HepG2 (cell line): ENCODE results near the gene ZNF106. TPM values are rescaled to one million over a fixed set of nuclear protein-coding genes. Genes with fewer than 3 reads are reported as not detected.

Experiments
- ATAC-seq: fragments of 200-7000 bp; cut with Tn5 transposase; 3 replicates; pipeline ENCODE4 v1.9.1; 2020; ENCODE audit warnings: mild to moderate bottlenecking, moderate library complexity
- BruUV-seq: library from RNA; stranded (reverse); fragments of 400-500 nt; replicated peaks from 2 replicates; lab custom pipeline; 2021; lab: Mats Ljungman, UMichigan
- CTCF ChIA-PET: fragments of 300-600 bp; formaldehyde crosslinking; extraction: SDS; loops from one replicate; lab custom pipeline; 2021; ENCODE audit warnings: low total read pairs, inconsistent platforms, low intra/inter-chr PET ratio; lab: Yijun Ruan, JAX
- POLR2A ChIA-PET: fragments of 350-600 bp; sonication (Branson Sonifier 250); formaldehyde crosslinking; loops from one replicate; lab custom pipeline; 2020; ENCODE audit warnings: antibody characterized with exemption, inconsistent platforms; lab: Yijun Ruan, JAX
- DNase-seq: peaks from one replicate; pipeline ENCODE4 v3.0.0-alpha.2; 2015; ENCODE audit warnings: low spot score
- FAIRE-seq: peaks from 3 replicates; lab custom pipeline; 2011; peaks lifted over from hg19 to GRCh38; lab: Jason Lieb, UNC
- H2AFZ ChIP-seq: one replicate; pipeline ENCODE4 v1.6.1; 2011; ENCODE audit warnings: low read length, inconsistent platforms
- H3K27ac ChIP-seq: fragments of 300-600 bp; 3 replicates; pipeline ENCODE4 v1.8.0; 2011; ENCODE audit warnings: mixed run types, mild to moderate bottlenecking, mixed read lengths, low read length, inconsistent platforms; ENCODE audit not compliant: insufficient read depth; ENCODE audit errors: extremely low read length
- H3K27me3 ChIP-seq, 2 experiments: fragments of 200-600 bp in 1 of 2; 2 replicates in 1 of 2; 3 replicates in 1 of 2; pipeline versions ENCODE4 v1.6.0 to v1.8.0; 2011; ENCODE audit warnings: low read length in 2 of 2, mild to moderate bottlenecking in 2 of 2, moderate library complexity in 2 of 2, inconsistent platforms in 1 of 2; ENCODE audit not compliant: insufficient read depth in 2 of 2, control insufficient read depth in 1 of 2
- H3K36me3 ChIP-seq, 2 experiments: fragments of 200-600 bp in 1 of 2; replicated peaks in 1 of 2; 2 replicates in 1 of 2; 3 replicates in 1 of 2; pipeline versions ENCODE4 v1.5.1 to v1.8.0; 2011; ENCODE audit warnings: low read length in 2 of 2, inconsistent platforms in 1 of 2; ENCODE audit not compliant: insufficient read depth in 2 of 2, control insufficient read depth in 1 of 2
- H3K4me1 ChIP-seq: 2 replicates; pipeline ENCODE4 v1.5.1; 2012; ENCODE audit warnings: low read length, inconsistent platforms; ENCODE audit not compliant: insufficient read depth
- H3K4me2 ChIP-seq: 2 replicates; pipeline ENCODE4 v1.6.0; 2011; ENCODE audit warnings: low read depth, low read length, inconsistent platforms
- H3K4me3 ChIP-seq, 3 experiments: fragments of 200-600 bp in 1 of 3; sonication (generic), shearing (Covaris generic) in 1 of 3; replicated peaks in 1 of 3; 2 replicates each; pipeline ENCODE4 v1.5.1; 2011 to 2016; ENCODE audit warnings: low read length in 3 of 3, inconsistent platforms in 2 of 3, low read depth in 2 of 3, mild to moderate bottlenecking in 2 of 3, control low read depth in 1 of 3, mixed read lengths in 1 of 3; ENCODE audit not compliant: insufficient read depth in 1 of 3
- H3K79me2 ChIP-seq: one replicate; pipeline ENCODE4 v1.6.1; 2011; ENCODE audit warnings: low read length, inconsistent platforms; ENCODE audit not compliant: insufficient read depth
- H3K9ac ChIP-seq: 2 replicates; pipeline ENCODE4 v1.6.0; 2011; ENCODE audit warnings: mild to moderate bottlenecking, low read depth, low read length, inconsistent platforms; ENCODE audit not compliant: insufficient read depth
- H3K9me3 ChIP-seq: 2 replicates; pipeline ENCODE4 v1.5.1; 2012; ENCODE audit warnings: mild to moderate bottlenecking, low read length
- H4K20me1 ChIP-seq: 2 replicates; pipeline ENCODE4 v1.6.0; 2011; ENCODE audit warnings: inconsistent platforms, mild to moderate bottlenecking, low read length, moderate library complexity; ENCODE audit not compliant: insufficient read depth
- ATF1 ChIP-seq: IDR thresholded peaks from 2 replicates; pipeline ENCODE4 v1.6.1; 2016; ENCODE audit warnings: mild to moderate bottlenecking, control low read depth
- CHD4 ChIP-seq: fragments of 200-600 bp; sonication (generic); IDR thresholded peaks from 2 replicates; pipeline ENCODE4 v1.7.0; 2017; ENCODE audit warnings: mild to moderate bottlenecking, low read length, borderline replicate concordance
- FOXO1 ChIP-seq: sonication (generic); formaldehyde crosslinking; IDR thresholded peaks from 2 replicates; pipeline ENCODE4 v1.4.0; 2020; ENCODE audit warnings: missing genetic modification reagents
- MAFK ChIP-seq, 2 experiments: IDR thresholded peaks in 1 of 2; conservative IDR thresholded peaks in 1 of 2; 2 replicates each; pipeline ENCODE4 v1.6.1; 2011; ENCODE audit warnings: improper control_type of control experiment in 2 of 2, low read length in 2 of 2
- NAIF1 ChIP-seq: sonication (generic); formaldehyde crosslinking; IDR thresholded peaks from 2 replicates; pipeline ENCODE4 v1.5.0; 2020; ENCODE audit warnings: mild to moderate bottlenecking, missing genetic modification reagents, borderline replicate concordance
- SCMH1 ChIP-seq: sonication (generic); formaldehyde crosslinking; IDR thresholded peaks from 2 replicates; pipeline ENCODE4 v1.9.0; 2021; ENCODE audit warnings: missing genetic modification reagents, mild to moderate bottlenecking, borderline replicate concordance
- SRF ChIP-seq: IDR thresholded peaks from 2 replicates; pipeline ENCODE4 v1.6.1; 2011; ENCODE audit warnings: mild to moderate bottlenecking, low read depth, low read length, moderate library complexity
- STAG1 ChIP-seq: sonication (generic); formaldehyde crosslinking; IDR thresholded peaks from 2 replicates; pipeline ENCODE4 v1.4.0; 2020; ENCODE audit warnings: missing genetic modification reagents
- SUZ12 ChIP-seq: fragments of 150-350 bp; IDR thresholded peaks from 2 replicates; pipeline ENCODE4 v1.6.1; 2014; ENCODE audit warnings: low read depth, low read length
- TAF1 ChIP-seq: sonication (generic); formaldehyde crosslinking; IDR thresholded peaks from 2 replicates; pipeline ENCODE4 v1.4.0; 2020; ENCODE audit warnings: missing genetic modification reagents
- ZNF10 ChIP-seq: sonication (generic); formaldehyde crosslinking; IDR thresholded peaks from 2 replicates; pipeline ENCODE4 v1.4.0; 2020; ENCODE audit warnings: mild to moderate bottlenecking, low read depth, missing genetic modification reagents, borderline replicate concordance
- ZNF383 ChIP-seq: sonication (generic); formaldehyde crosslinking; IDR thresholded peaks from 2 replicates; pipeline ENCODE4 v1.4.0; 2020; ENCODE audit warnings: missing genetic modification reagents, mild to moderate bottlenecking, borderline replicate concordance
- ZNF773 ChIP-seq: sonication (generic); formaldehyde crosslinking; IDR thresholded peaks from 2 replicates; pipeline ENCODE4 v1.4.0; 2020; ENCODE audit warnings: missing genetic modification reagents, borderline replicate concordance
- WGBS: methylation state at CpG from one replicate; pipeline ENCODE4 v1.1.6; 2017; ENCODE audit warnings: low lambda C conversion rate; 5-methylcytosine and 5-hydroxymethylcytosine counted together
- in situ Hi-C: cut with HindIII; loops from 2 replicates; pipeline ENCODE4 v1.10.0; 2017; ENCODE audit warnings: low pct_unique_long_range_greater_than_20kb; ENCODE audit not compliant: extremely low pct_ligation_motif_present
- intact Hi-C: fragments of 100-400 bp; cut with micrococcal nuclease; formaldehyde crosslinking; loops from one replicate; pipeline ENCODE4 v1.10.0; 2022; ENCODE audit not compliant: unreplicated experiment
- polyA plus RNA-seq, 8 experiments: library from polyadenylated mRNA; depleted of rRNA in 3 of 8; stranded (reverse) in 7 of 8; unstranded in 1 of 8; fragments of >200 nt; fragmentation: Illumina TruSeq in 4 of 8; extraction: Trizol in 4 of 8; gene quantifications; 2 replicates each; pipeline versions ENCODE4 v1.2.1 to v1.2.3, GENCODE V29; 2011 to 2016; ENCODE audit warnings: low read depth in 4 of 8, missing spikeins in 1 of 8, mixed read lengths in 1 of 8; ENCODE audit not compliant: insufficient read depth in 1 of 8
- total RNA-seq, 5 experiments: library from RNA; depleted of rRNA; stranded (reverse); fragments of >200 nt; fragmentation: Illumina TruSeq; extraction: Trizol; gene quantifications; 2 replicates each; pipeline ENCODE4 v1.2.3, GENCODE V29; 2016; ENCODE audit warnings: low read depth in 1 of 5
- TF ChIP-seq, protein P1 (sequence below): sonication (generic); formaldehyde crosslinking; IDR thresholded peaks from 2 replicates; pipeline ENCODE4 v1.9.0; 2022; ENCODE audit warnings: missing genetic modification reagents, mild to moderate bottlenecking, borderline replicate concordance
- TF ChIP-seq, protein P2 (sequence below): sonication (generic); formaldehyde crosslinking; IDR thresholded peaks from 2 replicates; pipeline ENCODE4 v1.4.0; 2020; ENCODE audit warnings: missing genetic modification reagents

The ZNF106 gene
- total and polyA plus RNA-seq, 2 of the 13 experiments (the other 11 are each of a cell fraction or from before 2014, with no cell fraction given), result 12.5 to 35.1 TPM

DNA sequence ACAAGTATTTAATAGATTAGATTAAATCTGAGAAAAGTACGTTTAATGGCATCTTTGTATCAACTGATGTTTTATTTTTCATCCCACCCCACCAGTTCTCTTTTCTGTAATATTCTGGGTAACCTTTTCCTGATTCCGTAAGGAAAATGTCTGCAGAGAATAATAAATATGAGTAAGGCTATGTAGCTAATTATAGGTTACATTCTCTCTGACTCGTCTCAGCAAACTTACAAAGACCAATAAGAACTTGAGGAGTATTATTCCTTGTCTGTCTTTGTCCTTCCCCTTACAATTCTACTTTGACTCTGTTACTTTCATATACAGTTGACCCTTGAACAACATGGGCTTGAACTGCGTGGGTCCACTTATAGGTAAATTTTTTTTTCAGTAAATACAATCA lies 16.6 kb upstream of the ZNF106 start (continued):
- TF ChIP-seq SUZ12 (no peak), NAIF1 (CRISPR knock-in tag) (no peak), MAFK (conservative IDR thresholded peaks at IDR 0.05 in 1 of 2, IDR thresholded peaks at IDR 0.05 in 1 of 2; ENCODE audit: low read length in 2 of 2) (no peak)
- TF ChIP-seq, all 625 proteins: peak for 0

DNA sequence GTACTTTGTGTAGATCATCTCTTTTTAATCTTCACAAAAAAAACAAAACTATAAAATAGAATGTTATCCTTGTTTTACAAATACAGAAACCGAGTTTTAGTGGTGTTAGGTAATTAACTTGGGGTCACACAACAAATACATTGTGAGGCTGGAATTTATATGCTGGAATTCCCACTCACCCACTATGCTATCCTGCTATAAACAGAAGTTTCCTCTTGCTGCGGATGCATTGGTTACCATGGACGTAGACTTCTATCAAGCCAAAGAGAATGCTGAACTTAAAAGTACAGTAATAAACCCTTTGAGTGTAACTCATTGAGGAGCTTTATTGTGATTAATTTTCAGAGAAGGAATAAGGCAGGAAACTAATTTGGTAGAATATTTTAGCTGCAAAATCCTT lies 13.7 kb upstream of the ZNF106 start:
- peaks cover 11% of the 10 kb centered on the region for H3K4me1 ChIP-seq
- POLR2A ChIA-PET, result interaction anchor here (1.9 kb wide), 1 partner anchor 9 kb away, joined by 11 read pairs; the partner anchor contains the start of gene SNAP23
- no peak overlapping the region for H3K4me2 ChIP-seq
- no peaks in the 10 kb centered on the region for H3K9me3 ChIP-seq
- peaks cover 0 to 4% of the 10 kb centered on the region in 2 experiments; a peak in 3 of 5 replicates for H3K36me3 ChIP-seq
- DNase-seq (no peak), FAIRE-seq (no peak), ATAC-seq (no peak)
- H3K4me3 ChIP-seq, result no peak overlapping the region
- no peaks in the 10 kb centered on the region for H3K27me3 ChIP-seq
- intact Hi-C loops, result no loop called here
- in situ Hi-C loops, result no loop called here
- TF ChIP-seq CHD4 (no peak), TAF1 (no peak), FOXO1 (CRISPR knock-in tag) (no peak), ZNF10 (CRISPR knock-in tag) (no peak), SRF (no peak), ZNF383 (no peak), STAG1 (CRISPR knock-in tag) (no peak), NAIF1 (CRISPR knock-in tag) (no peak), ZNF773 (CRISPR knock-in tag) (no peak), ATF1 (no peak), SCMH1 (CRISPR knock-in tag) (no peak)
- TF ChIP-seq, protein P1, sequence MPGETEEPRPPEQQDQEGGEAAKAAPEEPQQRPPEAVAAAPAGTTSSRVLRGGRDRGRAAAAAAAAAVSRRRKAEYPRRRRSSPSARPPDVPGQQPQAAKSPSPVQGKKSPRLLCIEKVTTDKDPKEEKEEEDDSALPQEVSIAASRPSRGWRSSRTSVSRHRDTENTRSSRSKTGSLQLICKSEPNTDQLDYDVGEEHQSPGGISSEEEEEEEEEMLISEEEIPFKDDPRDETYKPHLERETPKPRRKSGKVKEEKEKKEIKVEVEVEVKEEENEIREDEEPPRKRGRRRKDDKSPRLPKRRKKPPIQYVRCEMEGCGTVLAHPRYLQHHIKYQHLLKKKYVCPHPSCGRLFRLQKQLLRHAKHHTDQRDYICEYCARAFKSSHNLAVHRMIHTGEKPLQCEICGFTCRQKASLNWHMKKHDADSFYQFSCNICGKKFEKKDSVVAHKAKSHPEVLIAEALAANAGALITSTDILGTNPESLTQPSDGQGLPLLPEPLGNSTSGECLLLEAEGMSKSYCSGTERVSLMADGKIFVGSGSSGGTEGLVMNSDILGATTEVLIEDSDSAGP, result no peak
- TF ChIP-seq, protein P2, sequence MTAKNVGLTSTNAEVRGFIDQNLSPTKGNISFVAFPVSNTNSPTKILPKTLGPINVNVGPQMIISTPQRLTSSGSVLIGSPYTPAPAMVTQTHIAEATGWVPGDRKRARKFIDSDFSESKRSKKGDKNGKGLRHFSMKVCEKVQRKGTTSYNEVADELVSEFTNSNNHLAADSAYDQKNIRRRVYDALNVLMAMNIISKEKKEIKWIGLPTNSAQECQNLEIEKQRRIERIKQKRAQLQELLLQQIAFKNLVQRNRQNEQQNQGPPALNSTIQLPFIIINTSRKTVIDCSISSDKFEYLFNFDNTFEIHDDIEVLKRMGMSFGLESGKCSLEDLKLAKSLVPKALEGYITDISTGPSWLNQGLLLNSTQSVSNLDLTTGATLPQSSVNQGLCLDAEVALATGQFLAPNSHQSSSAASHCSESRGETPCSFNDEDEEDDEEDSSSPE (CRISPR knock-in tag), result no peak
- H3K27ac ChIP-seq, result no peak overlapping the region
- CTCF ChIA-PET, result no interaction called here
- no peak overlapping the region for H2AFZ ChIP-seq
- peaks cover 22% of the 10 kb centered on the region for H3K79me2 ChIP-seq
- WGBS, result 94% methylated on average over 3 of the region's 3 CpGs
- no peak overlapping the region for H3K9ac ChIP-seq
- BruUV-seq, result no TSS peak
- H4K20me1 ChIP-seq, result no peaks in the 10 kb centered on the region
